ENCODE measurements around the gene RALGPS1.
"Not testable (repeated sequence)": the region's sequence is repeated elsewhere in the genome, so short reads cannot be mapped to it uniquely, and the experiment has no call there.

The RALGPS1 gene

DNA sequence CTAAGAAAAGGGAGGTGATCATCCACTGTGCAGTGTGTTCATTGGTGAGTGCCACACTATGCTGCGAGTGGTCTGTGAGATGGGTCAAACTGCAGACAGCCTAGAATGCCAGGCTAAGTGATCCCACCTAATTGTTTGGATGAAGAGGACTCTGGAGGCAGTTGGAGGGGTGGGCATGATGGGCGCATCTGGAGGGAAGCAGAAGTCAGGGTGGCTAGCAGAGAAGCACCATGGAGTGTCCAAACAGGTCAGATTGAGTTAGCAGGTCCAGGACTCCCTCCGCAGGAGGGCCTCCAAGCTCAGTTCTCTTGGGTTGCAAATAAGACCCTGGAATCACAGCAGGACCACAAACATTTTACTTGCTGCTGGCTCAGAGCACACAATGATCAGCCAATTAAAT lies 227.7 kb downstream of the RALGPS1 start:
- no peak for DNase-seq

DNA sequence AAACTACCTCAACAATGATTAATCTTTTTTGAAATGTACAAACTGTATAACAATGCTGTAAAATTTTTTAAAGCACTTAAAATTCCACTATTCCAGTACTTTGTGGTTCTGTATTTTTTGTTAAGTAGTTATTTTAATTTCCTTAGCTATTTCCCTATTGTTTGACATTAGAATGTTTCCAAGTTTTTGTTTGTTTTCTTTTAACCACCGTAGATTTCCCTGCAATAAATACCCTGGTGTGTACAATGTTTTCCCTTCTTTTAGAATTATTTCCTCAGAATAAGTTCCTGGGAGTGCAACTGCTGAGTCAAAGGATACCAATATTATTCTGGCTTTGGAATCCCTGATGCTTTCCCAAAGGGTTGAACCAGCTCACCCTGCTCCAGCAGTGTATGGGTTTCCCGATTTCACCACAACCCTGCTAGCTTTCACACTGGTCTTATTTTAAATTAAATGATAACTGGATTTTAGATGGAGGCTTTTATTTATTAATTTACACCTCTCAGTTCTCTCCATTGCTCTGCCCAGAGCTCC lies 228.4 kb downstream of the RALGPS1 start:
- DNase-seq = no peak

DNA sequence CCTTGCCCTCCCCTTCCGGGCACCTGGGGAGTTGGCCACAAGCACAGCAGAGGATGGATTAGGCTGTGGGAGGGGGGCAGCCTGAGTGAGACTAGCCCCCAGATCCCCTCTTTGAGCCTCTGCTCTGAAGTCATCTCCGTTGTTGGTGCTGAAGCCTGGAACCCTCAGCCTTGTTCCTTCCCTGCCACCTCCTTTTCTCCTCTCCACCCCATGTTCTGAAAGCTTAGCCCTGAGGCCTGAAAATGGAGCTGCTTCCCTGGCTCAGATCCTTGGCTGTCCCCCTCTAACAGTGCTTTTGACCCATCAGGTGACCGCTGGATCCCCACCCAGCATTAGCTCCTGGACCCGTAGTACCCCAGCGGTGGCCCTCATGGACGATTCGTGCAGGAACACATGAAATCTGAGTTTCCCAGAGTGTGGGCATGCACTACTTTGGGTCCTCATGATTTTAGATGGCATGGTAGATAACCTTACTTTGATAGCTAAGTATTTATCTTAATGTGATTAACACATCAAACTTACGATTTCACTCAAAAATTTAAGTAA lies 229.4 kb downstream of the RALGPS1 start:
- no peak for DNase-seq

DNA sequence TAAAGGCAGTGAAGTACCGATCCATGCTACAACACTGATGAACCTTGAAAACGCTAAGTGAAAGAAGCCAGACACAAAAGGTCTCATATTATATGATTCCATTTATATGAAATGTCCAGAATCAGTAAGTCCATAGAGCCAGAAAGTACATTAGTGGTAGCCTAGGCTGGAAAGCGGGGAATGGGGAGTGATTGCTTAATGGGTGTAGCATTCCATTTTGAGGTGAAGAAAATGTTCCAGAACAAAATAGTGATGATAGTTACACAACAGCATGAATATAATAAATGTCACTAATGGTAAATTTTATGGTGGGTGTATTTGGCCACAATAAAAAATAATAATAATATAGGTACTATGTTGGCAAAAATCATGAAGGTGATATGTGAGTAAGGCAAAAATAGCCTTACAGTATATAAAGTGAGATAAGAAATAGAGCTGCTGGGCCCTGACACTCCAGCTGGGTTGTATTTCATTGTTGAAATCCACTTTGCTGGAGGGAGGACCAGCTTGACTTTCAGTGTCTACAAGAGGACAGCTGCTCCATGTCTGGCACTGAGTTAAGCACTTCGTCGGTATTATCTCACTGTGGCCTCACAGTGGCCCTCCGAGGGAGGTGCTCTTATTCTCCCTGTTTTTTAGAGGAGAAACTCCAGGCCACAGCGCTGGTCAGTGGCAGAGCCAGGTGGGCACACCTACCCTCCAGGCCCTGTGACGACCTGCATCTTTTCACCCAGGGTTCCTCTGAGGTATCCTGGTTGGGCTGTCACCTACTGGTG lies 230.3 kb downstream of the RALGPS1 start:
- DNase-seq = no peak

DNA sequence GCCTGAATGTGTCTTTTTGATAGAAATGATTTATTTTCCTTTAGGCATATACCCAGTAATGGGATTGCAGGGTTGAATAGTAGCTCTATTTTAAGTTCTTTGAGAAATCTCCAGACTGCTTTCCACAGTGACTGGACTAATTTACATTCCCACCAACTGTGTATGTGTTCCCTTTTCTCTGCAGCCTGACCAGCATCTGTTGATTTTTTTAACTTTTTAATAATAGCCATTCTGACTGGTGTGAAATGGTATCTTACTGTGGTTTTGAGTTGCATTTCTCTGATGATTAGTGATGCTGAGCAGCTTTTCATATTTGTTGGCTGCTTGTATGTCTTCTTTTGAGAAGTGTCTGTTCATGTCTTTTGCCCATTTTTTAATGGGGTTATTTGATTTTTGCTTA lies 232.3 kb downstream of the RALGPS1 start:
- not testable (repeated sequence) for DNase-seq

DNA sequence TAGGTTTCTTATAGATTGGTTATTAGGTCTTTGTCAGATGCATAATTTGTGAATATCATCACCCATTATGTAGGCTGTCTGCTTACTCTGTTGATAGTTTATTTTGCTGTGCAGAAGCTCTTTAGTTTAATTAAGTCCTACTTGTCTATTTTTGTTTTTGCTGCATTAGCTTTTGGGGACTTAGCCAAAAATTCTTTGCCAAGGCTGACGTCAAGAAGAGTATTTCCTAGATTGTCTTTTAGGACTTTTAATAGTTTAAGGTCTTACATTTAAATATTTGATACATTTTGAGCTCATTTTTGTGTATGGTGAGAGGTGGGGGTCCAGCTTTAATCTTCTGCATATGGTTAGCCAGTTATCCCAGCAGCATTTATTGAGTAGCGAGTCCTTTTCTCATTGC lies 232.7 kb downstream of the RALGPS1 start:
- DNase-seq = no peak

DNA sequence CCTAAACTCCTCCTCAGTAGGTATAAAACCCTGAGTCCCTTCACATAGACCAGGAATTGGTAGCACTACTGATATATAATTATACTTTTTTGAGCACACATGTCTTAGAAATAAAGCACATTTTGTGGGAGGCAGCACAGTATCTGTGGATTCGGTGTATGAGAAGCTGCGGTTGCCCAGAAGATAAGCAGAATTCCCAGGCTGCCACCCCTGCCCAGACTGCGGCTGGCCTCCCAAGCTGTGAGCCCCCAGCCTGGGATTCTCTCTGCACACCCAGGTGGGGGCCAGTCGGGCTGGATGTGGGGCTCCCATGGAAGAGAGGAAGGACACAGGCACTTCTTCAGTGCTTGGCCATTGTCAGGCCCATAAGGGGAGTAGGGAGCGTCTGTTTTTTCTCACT lies 233.4 kb downstream of the RALGPS1 start:
- DNase-seq = no peak

DNA sequence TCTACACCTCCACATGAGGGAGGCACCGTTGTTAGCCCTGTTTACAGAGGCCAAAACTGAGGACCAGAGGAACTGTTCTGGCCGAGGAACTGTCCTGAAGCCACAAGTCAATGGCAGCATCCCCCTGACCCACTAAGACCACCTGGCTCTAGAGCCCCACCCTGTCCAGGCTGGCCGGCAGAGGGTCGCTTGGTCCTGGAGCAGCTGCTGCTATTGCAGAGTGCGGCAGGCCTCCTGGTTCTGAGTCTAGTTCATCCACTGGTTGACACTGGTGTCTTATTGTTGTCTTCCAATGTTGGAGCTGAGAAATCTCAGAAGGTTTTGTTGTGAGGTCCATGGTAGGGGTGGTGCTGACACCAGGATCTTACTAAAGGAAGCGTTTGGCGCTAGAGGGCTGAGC lies 234.4 kb downstream of the RALGPS1 start:
- no peak for DNase-seq

DNA sequence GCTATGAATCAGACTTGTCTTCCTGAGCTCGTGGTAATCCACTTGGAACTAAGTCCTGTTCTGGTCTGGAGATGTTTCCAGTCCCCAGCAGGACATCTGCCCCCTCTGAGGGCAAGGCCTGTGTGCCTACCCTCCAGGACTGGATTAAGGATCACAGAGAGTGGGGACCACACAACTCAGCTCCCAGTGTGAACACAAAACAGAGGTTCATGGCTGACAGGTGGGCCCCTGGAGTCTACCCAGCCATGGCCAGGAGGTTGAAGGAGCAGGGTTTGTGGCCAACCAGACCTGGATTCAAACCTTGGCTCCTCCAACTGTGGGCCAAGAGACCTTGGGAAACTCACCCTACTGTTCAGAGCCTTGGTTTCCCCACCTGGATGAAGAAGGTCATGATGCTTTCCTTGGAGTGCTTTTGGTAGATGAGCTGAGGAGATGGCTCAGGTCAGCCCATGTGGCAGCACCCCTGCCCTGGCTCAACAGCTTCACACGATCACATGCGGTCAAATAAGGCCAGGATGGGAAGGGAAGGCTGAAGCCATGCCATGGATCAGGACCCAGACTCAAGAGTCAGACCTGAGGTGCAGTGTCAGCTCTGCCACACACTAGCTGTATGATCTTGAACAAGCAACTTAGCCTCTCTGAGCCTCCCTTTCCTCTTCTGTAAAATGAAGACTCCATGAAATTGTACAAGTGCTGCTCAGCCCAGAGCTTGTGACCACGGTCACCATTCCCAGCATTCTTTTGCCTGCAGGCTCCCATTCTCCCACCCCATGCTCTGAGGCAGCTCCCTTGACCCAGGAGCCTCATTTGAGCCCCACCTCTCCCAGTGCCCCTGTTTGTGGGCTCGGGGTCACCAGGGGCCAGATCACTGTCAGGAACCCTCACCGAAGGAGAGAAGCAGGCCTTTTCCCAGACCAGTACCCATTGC lies 235.1 kb downstream of the RALGPS1 start:
- no peak for DNase-seq

DNA sequence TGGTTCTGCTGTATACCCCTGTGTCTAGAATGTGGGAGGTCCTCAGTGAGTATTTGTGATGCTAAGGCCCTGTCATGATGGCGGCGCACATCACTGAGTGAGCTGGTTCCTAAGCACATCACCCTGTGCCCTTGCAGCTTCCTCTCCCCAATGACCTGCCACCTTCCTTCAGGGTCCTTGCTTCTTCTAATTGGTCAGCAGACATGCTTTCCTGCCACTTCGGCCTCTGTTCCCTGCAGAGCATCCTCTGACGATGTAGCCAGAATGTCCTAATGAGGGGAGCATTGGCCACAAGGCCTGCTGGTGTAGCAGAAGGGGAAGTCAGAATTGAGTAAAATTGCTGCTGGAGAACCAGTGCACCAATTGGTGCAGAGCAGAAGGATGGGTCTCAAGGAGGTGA lies 238.9 kb downstream of the RALGPS1 start:
- no peak for DNase-seq

DNA sequence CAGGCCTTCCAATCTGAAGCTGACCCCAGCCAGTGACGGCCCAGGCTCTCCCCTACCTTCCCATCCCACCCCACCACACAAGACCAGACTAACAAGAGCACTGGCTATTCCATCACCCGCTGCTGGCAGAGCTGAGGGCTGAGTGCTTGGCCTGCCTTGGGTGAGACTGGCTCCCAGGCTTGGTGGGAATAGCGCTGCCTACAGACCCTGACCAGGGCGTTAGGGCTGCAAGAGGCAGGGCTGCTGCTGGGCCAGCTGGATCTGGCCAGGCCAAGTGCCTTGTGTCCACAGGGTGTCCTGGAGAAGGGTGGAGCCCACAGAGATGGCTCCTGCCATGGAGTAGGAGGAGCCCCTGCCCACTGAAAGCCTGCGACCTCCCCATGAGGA lies 239.4 kb downstream of the RALGPS1 start:
- DNase-seq = no peak

DNA sequence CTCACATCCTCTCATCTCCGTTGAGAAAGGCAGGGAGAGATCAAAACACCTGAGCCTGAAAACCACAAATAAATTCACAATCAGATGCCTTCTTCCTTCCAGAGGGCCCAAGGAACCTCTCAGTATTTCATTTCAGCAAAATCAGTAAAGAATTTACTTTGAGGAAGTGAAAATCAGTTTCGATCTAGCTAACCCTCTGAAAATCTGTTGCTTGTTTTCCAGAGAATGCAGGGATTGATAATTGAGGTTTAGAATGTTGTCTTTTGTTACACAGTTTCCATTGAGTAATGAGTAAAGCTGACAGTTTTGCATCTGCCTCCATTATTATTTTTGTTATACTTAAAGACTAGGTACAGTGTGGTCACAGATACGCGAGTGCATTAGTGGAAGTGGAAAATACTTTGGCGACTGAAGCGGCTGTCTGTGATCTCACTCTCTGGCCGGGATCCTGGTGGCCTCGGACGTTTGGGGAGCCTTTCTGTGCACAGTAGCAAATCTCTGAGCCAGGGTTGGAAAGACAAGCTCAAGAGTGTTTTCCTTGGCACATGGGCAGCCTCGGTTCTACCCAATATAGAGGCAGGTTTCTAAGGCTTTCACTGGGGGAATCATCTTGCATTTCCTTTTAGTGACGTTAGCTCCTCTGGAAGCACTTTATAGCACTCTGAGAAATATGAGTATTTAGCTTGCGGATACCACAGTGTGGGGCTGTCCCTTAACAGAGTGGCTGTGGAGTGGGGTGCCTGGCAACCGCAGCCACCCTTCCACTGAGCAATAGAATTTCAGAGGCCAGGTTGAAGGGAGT lies 240.0 kb downstream of the RALGPS1 start:
- DNase-seq = no peak

DNA sequence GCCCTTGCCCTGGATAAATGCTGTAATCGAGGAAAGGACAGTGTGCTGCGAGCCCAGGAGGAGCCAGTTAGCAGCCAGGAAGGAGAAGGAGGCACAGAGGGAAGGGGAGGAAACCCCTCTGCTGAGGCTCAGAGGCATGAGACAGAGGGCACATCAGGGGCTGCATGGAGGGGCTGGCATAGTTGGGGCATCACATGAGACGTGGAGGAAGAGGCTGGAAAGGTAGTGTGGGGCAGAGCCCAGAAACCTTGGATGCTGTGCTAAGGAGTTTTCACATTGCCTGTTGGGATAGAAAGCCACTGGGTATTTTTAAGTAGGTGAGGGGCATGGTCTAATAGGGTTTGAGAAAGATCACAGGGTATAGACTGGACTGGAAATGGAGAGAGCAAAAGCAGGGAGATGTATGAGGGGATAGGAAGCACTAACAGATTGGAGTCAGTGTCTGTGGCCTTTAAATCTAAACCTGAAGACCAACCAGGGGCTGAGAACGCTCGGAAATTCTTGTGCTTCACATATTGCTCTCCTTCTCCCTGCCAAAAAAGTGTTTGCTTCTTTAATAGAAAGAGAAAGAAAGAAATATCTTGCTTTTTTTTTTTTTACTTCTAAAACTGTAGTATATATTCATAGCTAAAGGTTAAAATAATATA lies 240.9 kb downstream of the RALGPS1 start:
- no peak for DNase-seq

DNA sequence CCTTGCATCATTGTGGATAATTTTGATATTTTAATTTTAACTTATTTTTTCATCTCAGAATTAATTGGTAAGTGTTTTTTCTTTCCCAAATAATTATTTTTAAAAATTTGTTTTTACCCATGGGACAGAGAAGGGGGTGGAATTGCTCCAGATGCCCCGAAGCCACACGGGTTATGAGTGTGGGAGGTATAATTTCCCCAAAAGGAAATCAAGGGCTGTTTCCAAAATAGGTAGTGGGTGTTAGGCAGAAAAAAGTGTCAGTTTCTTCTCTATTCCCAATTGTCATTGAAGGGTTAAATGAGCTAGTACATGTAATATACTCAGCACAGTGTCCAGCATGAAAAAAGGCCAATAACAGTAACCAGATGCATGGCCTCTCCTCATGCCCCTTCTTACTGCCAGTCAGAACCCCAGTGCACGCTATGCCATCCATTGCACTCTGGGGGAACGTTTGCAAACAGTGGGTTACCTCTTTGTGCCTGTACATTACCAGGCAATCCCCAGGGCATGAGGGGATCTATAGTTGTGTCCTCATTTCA lies 244.3 kb downstream of the RALGPS1 start:
- no peak for DNase-seq

DNA sequence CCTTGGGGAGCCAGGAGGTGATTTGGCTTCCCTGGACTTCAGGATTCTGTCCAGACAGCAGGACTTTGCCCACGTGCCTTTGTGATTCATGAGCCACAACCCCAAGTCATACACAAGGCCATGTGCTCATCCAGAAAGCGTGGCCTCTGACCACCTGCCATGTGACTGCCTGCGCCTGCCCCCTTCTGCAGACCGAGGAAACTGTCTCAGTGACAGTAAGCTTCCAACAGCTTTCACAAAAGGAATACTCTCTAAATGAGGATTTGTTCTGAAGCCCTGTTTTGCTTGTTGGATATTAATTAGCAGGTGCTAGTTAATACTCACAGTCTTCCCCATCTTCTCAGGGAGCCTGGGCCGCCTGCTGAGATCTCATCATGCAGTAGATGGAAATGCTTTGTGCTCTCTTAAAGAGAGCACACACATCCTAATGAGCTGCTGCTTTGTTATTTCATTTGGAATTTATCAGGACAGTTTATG lies 244.8 kb downstream of the RALGPS1 start:
- no peak for DNase-seq

DNA sequence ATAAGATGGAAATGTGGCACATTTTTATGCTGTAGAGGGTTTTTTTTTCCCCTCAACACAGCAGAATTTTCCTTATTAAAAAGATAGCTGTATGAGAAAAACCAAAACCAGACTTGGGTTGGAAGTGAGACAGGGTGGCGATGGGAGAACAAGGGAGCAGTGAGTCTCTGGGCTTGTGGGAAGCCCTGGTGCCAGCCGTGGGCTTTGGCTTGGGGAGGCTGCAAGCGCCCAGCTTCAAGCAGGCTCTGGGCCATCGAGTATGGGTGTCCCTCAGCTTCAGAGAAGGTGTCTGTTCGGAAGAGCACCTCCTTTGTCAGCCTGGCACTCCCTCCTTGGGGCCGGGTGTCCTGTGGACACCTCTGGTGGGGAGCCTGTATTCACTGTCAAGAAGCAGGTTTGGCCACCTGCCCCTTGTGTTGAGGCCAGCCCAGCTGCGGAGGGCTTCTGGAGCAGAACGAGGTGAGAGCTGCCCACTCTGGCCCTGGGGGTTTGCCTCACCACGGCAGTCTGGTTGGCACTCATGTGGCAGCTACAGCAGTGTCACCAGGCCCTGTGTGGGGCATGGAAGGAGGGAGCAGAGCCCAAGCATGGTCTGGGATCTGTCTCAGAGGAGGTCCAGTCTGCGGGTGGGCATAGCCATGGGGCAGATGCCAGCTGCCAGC lies 245.5 kb downstream of the RALGPS1 start:
- no peak for DNase-seq

DNA sequence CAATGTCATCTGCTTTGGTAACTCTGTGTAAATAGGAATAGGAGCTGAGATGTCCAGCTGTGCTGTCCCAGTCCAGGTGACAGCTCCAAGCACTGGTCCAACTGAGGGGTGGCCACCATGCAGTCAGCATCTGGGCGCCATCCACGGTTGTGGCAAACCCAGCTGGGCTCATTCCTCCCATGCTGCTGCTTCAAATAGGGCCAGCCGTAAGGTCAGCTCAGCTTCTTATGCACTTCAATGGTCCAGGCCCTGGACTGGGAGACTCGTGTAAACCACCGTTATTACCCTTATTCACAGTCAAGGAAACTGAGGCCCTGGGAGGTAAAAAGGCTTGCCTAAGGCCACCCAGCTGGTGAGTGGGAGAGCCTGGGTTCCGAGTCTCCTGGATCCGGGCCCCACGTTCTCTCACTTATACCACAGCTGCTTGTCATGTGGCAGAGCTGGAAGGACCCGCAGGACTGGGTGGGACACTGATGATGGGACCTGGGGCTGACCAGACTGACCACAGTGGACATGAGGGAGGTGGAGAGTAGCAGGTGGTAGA lies 246.6 kb downstream of the RALGPS1 start:
- no peak for DNase-seq

DNA sequence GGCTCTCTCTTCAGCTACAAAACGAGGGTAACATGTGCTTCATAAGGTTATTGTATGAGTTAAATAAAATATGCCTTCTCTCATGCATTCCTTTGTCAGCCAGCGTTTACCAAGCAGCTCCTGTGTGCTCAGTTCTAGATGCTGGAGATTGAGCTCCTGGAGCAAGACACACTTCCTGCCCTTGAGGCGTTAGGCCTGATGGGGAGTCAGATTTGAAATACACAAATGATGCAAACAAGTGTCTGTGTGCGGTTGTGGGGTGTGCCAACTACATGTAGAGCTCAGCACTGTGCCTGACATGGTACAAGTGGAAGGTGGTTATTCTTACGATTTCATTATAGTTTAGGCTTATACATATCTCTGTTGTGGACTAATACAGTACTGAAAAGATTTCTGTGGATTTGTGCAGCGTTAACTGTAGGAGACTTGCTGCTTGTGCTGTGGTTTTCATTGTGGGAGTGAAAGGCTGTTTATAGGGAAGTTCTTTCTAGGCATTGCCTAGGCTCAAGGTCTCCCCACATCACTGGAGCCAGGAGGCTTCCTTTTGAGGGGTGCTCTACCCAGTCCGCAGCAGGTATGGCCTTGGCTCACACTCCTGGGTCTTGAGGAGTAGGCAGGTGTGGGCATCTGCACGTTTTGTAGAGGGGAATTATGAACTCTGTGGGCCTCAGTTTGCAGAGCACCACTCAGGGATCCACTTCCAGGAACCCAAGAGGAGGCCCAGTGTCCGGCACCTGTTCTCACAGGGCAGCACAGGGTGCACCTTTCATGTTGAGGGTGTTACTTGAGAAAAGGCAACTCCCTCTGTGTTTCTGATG lies 247.7 kb downstream of the RALGPS1 start:
- no peak for DNase-seq

DNA sequence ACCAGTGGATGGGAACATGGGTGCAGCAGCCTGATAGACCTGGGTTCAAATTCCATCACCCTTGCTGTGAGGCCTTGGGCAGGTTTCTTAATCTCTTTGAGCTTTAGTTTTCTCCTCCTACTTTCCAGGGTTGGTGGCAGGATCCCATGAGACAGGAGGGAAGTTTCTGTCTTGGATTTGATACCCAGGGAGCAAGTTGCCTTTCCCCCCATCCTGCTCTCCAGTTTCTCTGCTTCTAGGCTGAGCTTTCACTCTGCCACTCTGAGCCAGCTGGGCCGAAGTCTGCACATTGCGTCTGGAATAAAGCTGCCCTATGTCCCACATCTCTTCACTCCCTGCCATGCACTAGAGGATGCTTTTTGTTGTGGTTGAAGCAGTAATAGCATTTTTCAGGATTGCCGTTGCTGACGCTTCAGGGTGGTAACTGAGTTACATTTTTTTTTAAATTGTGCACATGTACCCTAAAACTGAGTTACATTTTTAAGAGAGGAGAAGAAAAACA lies 248.3 kb downstream of the RALGPS1 start:
- DNase-seq = no peak

DNA sequence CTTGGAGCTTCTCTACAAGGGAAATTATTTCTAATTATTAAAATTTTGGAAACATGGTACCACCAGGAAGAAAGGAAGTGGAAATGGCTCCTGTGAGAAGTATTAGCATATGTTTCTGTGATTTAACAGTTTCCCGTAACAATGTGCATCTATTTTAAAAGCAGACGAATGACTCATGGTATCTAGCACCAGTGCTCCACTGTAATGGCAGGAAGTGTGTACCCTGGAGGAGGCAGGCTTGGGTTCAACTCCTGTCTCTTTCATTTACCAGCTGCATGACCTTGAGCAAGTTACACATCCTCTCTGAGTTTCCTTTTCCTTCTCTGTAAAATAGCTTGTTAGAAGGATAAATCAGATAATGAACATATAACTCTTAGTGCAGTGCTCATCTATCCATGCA lies 248.8 kb downstream of the RALGPS1 start:
- no peak for DNase-seq

Data from activated T-cell treated with anti-CD3 and anti-CD28 coated beads, Interleukin-2, amount 50 U/mL, for 1 hour (primary cell).